Mucosa of descending colon (tissue), 3 donors: ENCODE measurements around the gene NHS. TPM values are rescaled to one million over a fixed set of nuclear protein-coding genes. Genes with fewer than 3 reads are reported as not detected.
A peak's percentile ranks its signal among the peaks of the same experiment; 100 is the strongest.

ENCODE experiments used
- ATAC-seq: fragments of 200-7000 bp; cut with Tn5 transposase; one replicate; pipeline ENCODE4 v1.9.1; 2020; ENCODE audit warnings: mild to moderate bottlenecking, moderate library complexity
- DNase-seq, 3 donors: peaks; one replicate each; pipeline ENCODE4 v3.0.0-alpha.2; 2020
- H3K36me3 ChIP-seq: fragments of 200-600 bp; one replicate; pipeline ENCODE4 v1.8.0; 2021; ENCODE audit warnings: low read depth, mild to moderate bottlenecking
- H3K4me1 ChIP-seq: fragments of 200-600 bp; one replicate; pipeline ENCODE4 v1.8.0; 2021; ENCODE audit warnings: low read depth, mild to moderate bottlenecking
- H3K4me3 ChIP-seq: fragments of 200-600 bp; one replicate; pipeline ENCODE4 v1.8.0; 2021; ENCODE audit warnings: mild to moderate bottlenecking
- H3K9me3 ChIP-seq: fragments of 200-600 bp; one replicate; pipeline ENCODE4 v1.8.0; 2021; ENCODE audit warnings: mild to moderate bottlenecking
- CTCF ChIP-seq: fragments of 200-600 bp; IDR thresholded peaks from one replicate; pipeline ENCODE4 v1.8.0; 2022; ENCODE audit warnings: antibody characterized with exemption, mild to moderate bottlenecking
- intact Hi-C, 2 donors: fragments of 100-400 bp; cut with DNase I in 1 of 2; cut with micrococcal nuclease in 1 of 2; formaldehyde crosslinking; loops; one replicate each; pipeline versions ENCODE4 v1.11.0 to v1.11.1; 2022; cut with DNase I, micrococcal nuclease
- total RNA-seq, 3 donors: library from RNA; stranded (reverse); fragmentation: NEBNext Ultra II Directional in 2 of 3; extraction: Animal tissue kit (Norgen Biotek cat#: 25700) in 2 of 3; gene quantifications; one replicate each; pipeline versions ENCODE4 v1.2.1 to v1.2.4, GENCODE V29; 2021 to 2023
- donor health status: DM: no; HTN: no; CAD: no; lungs with moderate emphysema.
- donor health status: DM: no; HTN: no; CAD: no.
- donor health status: DM: no; HTN: yes; CAD: no.

Gene NHS
- total RNA-seq, 3 donors from 2014 or later, result 1.8 to 11.7 (median 2.1) TPM

GRCh38 chrX:17511556-17511955 lies 136.6 kb downstream of the NHS start:
- ATAC-seq, result no peak
- TF ChIP-seq CTCF, result no peak
- Histone ChIP-seq H3K4me3 (no peak overlapping the region), H3K9me3 (peaks cover 3% of the 10 kb centered on the region), H3K4me1 (no peaks in the 10 kb centered on the region), H3K36me3 (no peaks in the 10 kb centered on the region)
- DNase-seq, result no peak
- intact Hi-C loops, result no loop called here

GRCh38 chrX:17519358-17519757 lies 144.4 kb downstream of the NHS start:
- intact Hi-C loops, result no loop called here
- peak; percentile 31 for ATAC-seq

GRCh38 chrX:17520016-17520615 lies 145.1 kb downstream of the NHS start:
- DNase-seq, result no peak
- no peaks in the 10 kb centered on the region for H3K4me1 ChIP-seq
- no peaks in the 10 kb centered on the region for H3K9me3 ChIP-seq
- H3K36me3 ChIP-seq, result no peaks in the 10 kb centered on the region
- H3K4me3 ChIP-seq, result no peak overlapping the region
- no peak for ATAC-seq
- no peak for TF ChIP-seq CTCF
- intact Hi-C loops, result no loop called here

More at GRCh38 chrX:17519358-17519757, 144.4 kb downstream of the NHS start:
- Histone ChIP-seq H3K4me3 (no peak overlapping the region), H3K4me1 (no peaks in the 10 kb centered on the region), H3K36me3 (no peaks in the 10 kb centered on the region), H3K9me3 (no peaks in the 10 kb centered on the region)
- TF ChIP-seq CTCF, result no peak
- DNase-seq, result peak in 1 of 3 donors; percentile 54

- Histone ChIP-seq H3K4me3 (no peak overlapping the region), H3K9me3 (no peaks in the 10 kb centered on the region), H3K4me1 (no peaks in the 10 kb centered on the region), H3K36me3 (no peaks in the 10 kb centered on the region)
- ATAC-seq (peak; percentile 72), DNase-seq (peak in 2 of 3 donors; percentile 57 to 68)
- TF ChIP-seq CTCF, result no peak
- intact Hi-C loops, result no loop called here
Measured at GRCh38 chrX:17521871-17522693, 147.1 kb downstream of the NHS start.

GRCh38 chrX:17525266-17525665 lies 150.3 kb downstream of the NHS start:
- Histone ChIP-seq H3K9me3 (no peaks in the 10 kb centered on the region), H3K4me3 (no peak overlapping the region), H3K36me3 (no peaks in the 10 kb centered on the region), H3K4me1 (no peaks in the 10 kb centered on the region)
- DNase-seq (no peak), ATAC-seq (no peak)
- TF ChIP-seq CTCF, result no peak
- intact Hi-C loops, result loop anchor here in 1 of 2 donors (5.0 kb wide), 1 partner anchor 143 kb away; no protein-coding TSS in a partner anchor
